K562 (cell line): ENCODE measurements around the gene LIPT1. TPM values are rescaled to one million over a fixed set of nuclear protein-coding genes. Genes with fewer than 3 reads are reported as not detected.

Experiments
- ARNT ChIP-seq, 2 experiments: fragments of 450-650 bp; IDR thresholded peaks; 2 replicates each; pipeline ENCODE4 v1.6.1; 2016; ENCODE audit warnings: mild to moderate bottlenecking in 1 of 2
- CHAMP1 ChIP-seq: fragments of 450-650 bp; IDR thresholded peaks from 2 replicates; pipeline ENCODE4 v1.6.1; 2016; ENCODE audit warnings: mild to moderate bottlenecking
- E4F1 ChIP-seq: fragments of 250-450 bp; sonication (Bioruptor Pico); IDR thresholded peaks from 2 replicates; pipeline ENCODE4 v1.5.0; 2021; ENCODE audit warnings: mild to moderate bottlenecking, borderline replicate concordance
- MAZ ChIP-seq, 2 experiments: fragments of 450-650 bp in 1 of 2; sonication (generic) in 1 of 2; formaldehyde crosslinking; IDR thresholded peaks in 1 of 2; conservative IDR thresholded peaks in 1 of 2; 2 replicates each; pipeline versions ENCODE4 v1.4.0 to v1.5.0; 2020; ENCODE audit warnings: mild to moderate bottlenecking in 1 of 2, missing genetic modification reagents in 1 of 2
- MNT ChIP-seq, 2 experiments: fragments of 450-650 bp; conservative IDR thresholded peaks; 2 replicates each; pipeline ENCODE4 v1.6.1; 2017; ENCODE audit warnings: mild to moderate bottlenecking in 2 of 2, moderate library complexity in 2 of 2
- MTF1 ChIP-seq: fragments of 250-450 bp; sonication (Bioruptor Pico); IDR thresholded peaks from 2 replicates; pipeline ENCODE4 v1.9.0; 2021; ENCODE audit warnings: moderate library complexity, mild to moderate bottlenecking, inconsistent platforms, borderline replicate concordance
- NELFE ChIP-seq: IDR thresholded peaks from 2 replicates; pipeline ENCODE4 v1.6.1; 2011; ENCODE audit warnings: mild to moderate bottlenecking; ENCODE audit not compliant: insufficient read depth, insufficient read length
- PML ChIP-seq: IDR thresholded peaks from 2 replicates; pipeline ENCODE4 v1.6.1; 2012; ENCODE audit warnings: low read length, inconsistent platforms
- TAF7 ChIP-seq: fragments of 450-650 bp; IDR thresholded peaks from 2 replicates; pipeline ENCODE4 v1.6.1; 2016; ENCODE audit warnings: missing genetic modification characterization, missing compliant biosample characterization
- TAF9B ChIP-seq: fragments of 450-650 bp; IDR thresholded peaks from 2 replicates; pipeline ENCODE4 v1.6.1; 2018; ENCODE audit warnings: mild to moderate bottlenecking; ENCODE audit not compliant: partially characterized antibody
- TOE1 ChIP-seq, 2 experiments: fragments of 450-650 bp in 1 of 2; sonication (generic) in 1 of 2; formaldehyde crosslinking in 1 of 2; IDR thresholded peaks; 2 replicates each; pipeline versions ENCODE4 v1.7.1 to v1.8.0; 2016 to 2022; ENCODE audit warnings: borderline replicate concordance in 2 of 2, mild to moderate bottlenecking in 2 of 2, antibody characterized with exemption in 1 of 2, inconsistent platforms in 1 of 2, low read depth in 1 of 2, missing genetic modification reagents in 1 of 2, moderate library complexity in 1 of 2
- TRIM24 ChIP-seq, 2 experiments: fragments of 450-650 bp; IDR thresholded peaks; 2 replicates each; pipeline ENCODE4 v1.6.1; 2016
- ZBTB11 ChIP-seq, 3 experiments: fragments of 200-800 bp in 1 of 3; fragments of 250-450 bp in 1 of 3; fragments of 450-650 bp in 1 of 3; sonication (Bioruptor Pico) in 1 of 3; sonication (Bioruptor generic) in 1 of 3; formaldehyde crosslinking in 1 of 3; IDR thresholded peaks; 2 replicates each; pipeline versions ENCODE4 v1.6.1 to v1.8.0; 2016 to 2022; ENCODE audit warnings: mild to moderate bottlenecking in 2 of 3, missing genetic modification characterization in 2 of 3, missing compliant biosample characterization in 1 of 3, moderate library complexity in 1 of 3
- ZBTB17 ChIP-seq: fragments of 450-650 bp; formaldehyde crosslinking; IDR thresholded peaks from 2 replicates; pipeline ENCODE4 v1.4.0; 2020; ENCODE audit warnings: mild to moderate bottlenecking
- ZNF263 ChIP-seq: sonication (generic); formaldehyde crosslinking; IDR thresholded peaks from 2 replicates; pipeline ENCODE4 v1.8.0; 2022; ENCODE audit warnings: mild to moderate bottlenecking, missing genetic modification reagents, borderline replicate concordance
- polyA plus RNA-seq, 8 experiments: library from polyadenylated mRNA; depleted of rRNA in 4 of 8; stranded (reverse) in 5 of 8; unstranded in 3 of 8; fragments of >200 nt; fragmentation: Nextera tagmentation in 2 of 8; fragmentation: Illumina TruSeq in 1 of 8; extraction: Ambion mirVana in 2 of 8; extraction: Trizol in 1 of 8; gene quantifications; 2 replicates each; pipeline versions ENCODE4 v1.2.1 to v1.2.3, GENCODE V29; 2011 to 2014; ENCODE audit warnings: inconsistent platforms in 1 of 8, missing spikeins in 1 of 8
- total RNA-seq, 7 experiments: library from RNA; depleted of rRNA in 6 of 7; stranded (reverse); fragments of >200 nt in 6 of 7; fragmentation: Illumina TruSeq in 2 of 7; extraction: Trizol in 2 of 7; gene quantifications; 2 replicates each; pipeline versions ENCODE4 v1.2.1 to v1.2.3, GENCODE V29; 2011 to 2021; ENCODE audit warnings: low replicate concordance in 1 of 7

Gene LIPT1
- total and polyA plus RNA-seq, 9 of the 15 experiments (the other 6 are each of a cell fraction or from before 2014, with no cell fraction given): 6.4 to 18.3 (median 11.6) TPM

GRCh38 chr2:99180755-99181623, 26.2 kb downstream of the LIPT1 start, which contains the start of the genes MITD1 and MRPL30 (continued):
- TF ChIP-seq ZBTB11 (CRISPR knock-in tag; IDR thresholded peaks at IDR 0.05) (peak; percentile 96 to 100 (median 98)), PML (peak; percentile 82), TOE1 (IDR thresholded peaks at IDR 0.05; ENCODE audit: borderline replicate concordance) (peak; percentile 98), TOE1 (CRISPR knock-in tag; IDR thresholded peaks at IDR 0.05; ENCODE audit: borderline replicate concordance, low read depth) (no peak), MNT (conservative IDR thresholded peaks at IDR 0.05) (peak; percentile 79 to 89), ARNT (IDR thresholded peaks at IDR 0.05) (peak; percentile 71 to 73; a peak in 2 of 4 replicates), MTF1 (CRISPR knock-in tag) (no peak), ZNF263 (peak; percentile 21; the same call in 1 of the 2 replicates), CHAMP1 (peak; percentile 63), TAF9B (peak; percentile 98), TRIM24 (IDR thresholded peaks at IDR 0.05) (peak in 1 of 2 experiments; percentile 99; a peak in 2 of 4 replicates), NELFE (no peak), TAF7 (tag) (peak; percentile 96), E4F1 (CRISPR knock-in tag) (no peak), MAZ (CRISPR knock-in tag; conservative IDR thresholded peaks at IDR 0.05 in 1 of 2, IDR thresholded peaks at IDR 0.05 in 1 of 2) (peak; percentile 69 to 88; a peak in 3 of 4 replicates), ZBTB17 (CRISPR knock-in tag) (0 out of 2 replicates have a peak, but pooled peaks have one; percentile 48)
